T-helper 2 cell treated with Interferon-gamma antibody and Interleukin-4, amounts not matched to agents 100 ng/mL and 5 ng/mL, for 36 hours (primary cell): ENCODE data around the gene TAS1R1. TPM values are rescaled to one million over a fixed set of nuclear protein-coding genes. Genes with fewer than 3 reads are reported as not detected.
"Not testable (repeated sequence)": the region's sequence is repeated elsewhere in the genome, so short reads cannot be mapped to it uniquely, and the experiment has no call there.

Experiments
- intact Hi-C: fragments of 100-400 bp; cut with micrococcal nuclease; formaldehyde crosslinking; loops from one replicate; pipeline ENCODE4 v1.15.1; 2023
- total RNA-seq: library from RNA; stranded (reverse); gene quantifications from 2 replicates; pipeline ENCODE4 v1.2.3, GENCODE V29; 2022

Gene TAS1R1
- total RNA-seq, 1 donor from 2014 or later: not detected

DNA sequence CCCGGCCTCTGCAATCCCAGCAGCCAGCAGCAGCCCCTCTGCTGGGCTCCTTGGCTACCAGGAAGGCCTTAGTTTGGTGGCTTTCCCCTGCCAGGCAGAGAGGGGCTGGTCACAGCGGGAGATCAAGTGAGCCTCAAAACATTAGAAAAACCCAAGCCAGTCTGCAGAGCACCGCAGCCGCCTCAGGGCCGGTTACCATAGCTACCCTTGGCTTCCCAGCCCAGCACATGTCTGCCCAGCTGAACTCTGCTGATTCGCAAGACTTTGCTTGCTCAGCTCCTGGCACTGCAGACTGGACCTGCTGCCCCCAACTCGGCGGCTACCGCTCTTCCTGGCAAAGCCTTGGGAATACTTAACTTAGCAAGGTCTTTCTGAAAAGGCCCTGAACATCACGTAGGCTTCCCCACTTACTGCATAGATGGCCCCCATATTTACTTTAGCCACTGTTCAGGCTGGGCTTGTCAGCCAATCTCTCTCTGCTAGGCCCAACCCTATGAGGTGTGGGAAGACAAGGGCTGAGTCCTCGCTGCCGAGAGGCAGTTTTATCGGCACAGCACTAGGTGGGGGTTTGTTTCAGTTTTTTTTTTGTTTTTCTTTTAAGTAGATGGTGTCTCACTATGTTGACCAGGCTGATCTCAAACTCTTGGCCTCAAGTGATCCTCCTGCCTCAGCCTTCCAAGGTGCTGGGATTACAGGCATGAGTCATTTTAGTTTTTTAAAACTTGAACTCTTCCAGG lies 35.0 kb upstream of the TAS1R1 start:
- intact Hi-C loops: no loop called here

GRCh38 chr1:6521536-6521935 lies 33.6 kb upstream of the TAS1R1 start:
- intact Hi-C loops: no loop called here

DNA sequence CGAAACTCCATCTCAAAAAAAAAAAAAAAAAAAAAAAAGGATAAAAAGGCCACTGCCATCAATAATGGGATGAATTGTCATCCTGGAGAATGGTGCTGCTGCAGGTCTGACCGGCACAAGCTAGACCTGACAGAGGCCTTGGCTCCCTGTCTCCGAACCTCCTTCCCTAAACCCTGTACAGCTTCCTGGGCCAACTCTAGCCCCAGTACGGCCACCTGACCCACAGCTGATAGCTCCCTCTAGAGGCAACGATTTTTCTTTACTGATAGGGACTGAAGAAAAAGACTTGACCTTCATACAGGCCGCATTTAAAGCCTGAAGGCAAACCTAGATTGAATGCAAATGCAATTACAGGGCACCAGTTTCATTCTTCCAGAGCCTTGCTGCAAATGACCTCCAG lies 31.5 kb upstream of the TAS1R1 start:
- intact Hi-C loops: no loop called here

- intact Hi-C loops: no loop called here
These were observed 28.8 kb upstream of the TAS1R1 start for GRCh38 chr1:6526316-6526715.

GRCh38 chr1:6528492-6528891 lies 26.6 kb upstream of the TAS1R1 start:
- intact Hi-C loops: no loop called here

DNA sequence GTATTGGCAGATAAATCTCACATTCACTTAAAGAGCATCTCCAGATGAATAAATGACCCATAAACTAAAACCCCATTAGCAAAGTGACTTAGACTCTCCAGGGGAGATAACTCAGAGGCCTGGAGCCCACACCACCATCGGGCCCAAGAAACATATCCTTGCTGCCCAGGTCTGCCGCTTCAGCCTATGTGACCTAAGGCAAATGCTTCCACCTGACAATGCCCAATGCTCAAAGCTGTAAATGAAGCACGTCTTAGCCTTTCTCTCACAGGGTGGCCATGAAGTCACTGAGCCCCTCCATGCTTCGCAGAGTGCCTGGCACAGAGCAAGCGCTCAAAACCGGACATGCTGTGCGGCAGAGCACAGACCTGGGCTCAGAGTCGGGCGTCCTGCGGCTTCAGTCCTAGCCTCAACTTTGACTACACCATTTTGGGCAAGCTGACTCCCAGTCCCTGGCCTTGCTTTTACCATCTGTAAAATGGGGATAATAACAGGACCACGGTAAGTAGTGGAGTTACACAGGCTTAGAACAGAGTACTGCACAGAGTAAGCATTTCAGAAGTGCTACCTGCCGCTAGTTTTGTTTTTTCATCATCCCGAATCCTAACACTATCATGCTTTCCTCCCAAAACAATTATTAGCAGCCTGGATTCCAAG lies 24.5 kb upstream of the TAS1R1 start:
- intact Hi-C loops: no loop called here

DNA sequence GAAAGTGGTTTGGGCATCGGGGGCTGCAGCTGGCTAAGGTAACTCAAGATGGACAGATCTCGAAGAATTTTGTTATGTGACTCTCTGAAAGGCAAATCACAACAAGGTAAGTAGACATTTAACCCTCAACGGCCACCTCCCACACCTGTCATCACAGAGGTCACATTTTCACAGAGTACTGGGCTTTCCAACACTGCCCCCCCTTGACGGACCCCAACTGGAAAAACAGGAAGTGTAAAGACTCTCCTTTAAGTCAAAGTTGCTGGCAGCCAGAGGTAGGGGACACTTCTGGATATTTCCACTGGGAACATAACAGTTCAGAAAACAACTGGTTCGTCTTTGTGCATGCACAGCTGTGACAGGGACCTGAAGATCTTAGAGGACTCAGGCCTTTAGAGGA lies 23.1 kb upstream of the TAS1R1 start:
- intact Hi-C loops: no loop called here

- intact Hi-C loops: no loop called here
These were observed 20.8 kb upstream of the TAS1R1 start for GRCh38 chr1:6534248-6534822.

GRCh38 chr1:6535214-6535613 lies 19.9 kb upstream of the TAS1R1 start:
- intact Hi-C loops: no loop called here

GRCh38 chr1:6536291-6536690 lies 18.8 kb upstream of the TAS1R1 start:
- intact Hi-C loops: no loop called here

DNA sequence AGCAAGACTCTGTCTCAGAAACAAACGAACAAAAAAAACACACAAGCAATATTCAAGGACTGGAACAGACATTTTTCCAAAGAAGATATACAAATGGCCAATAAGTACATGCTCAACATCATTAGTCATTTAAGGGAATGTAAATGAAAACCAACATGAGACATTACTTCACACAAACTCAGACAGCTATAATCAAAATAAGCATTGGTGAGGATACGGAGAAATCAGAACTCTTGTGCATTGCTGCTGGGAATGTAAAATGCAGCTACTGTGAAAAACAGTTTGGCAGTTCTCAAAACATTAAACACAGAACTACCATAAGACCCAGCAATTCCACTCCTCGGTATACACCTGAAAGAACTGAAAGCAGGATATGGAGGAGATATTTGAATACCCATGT lies 16.2 kb upstream of the TAS1R1 start:
- intact Hi-C loops: no loop called here

- intact Hi-C loops: loop anchor here (1.0 to 2.0 kb wide), 2 partner anchors 9 to 58 kb away; partner anchors contain the start of genes KLHL21 and NOL9
These were observed 10.3 kb upstream of the TAS1R1 start for GRCh38 chr1:6544831-6545230.

- intact Hi-C loops: loop anchor here (1.0 to 2.0 kb wide), 2 partner anchors 9 to 57 kb away; partner anchors contain the start of genes KLHL21 and NOL9
These were observed 9.6 kb upstream of the TAS1R1 start for GRCh38 chr1:6545276-6546112.

- intact Hi-C loops: no loop called here
These were observed 8.8 kb upstream of the TAS1R1 start for GRCh38 chr1:6546326-6546725.

DNA sequence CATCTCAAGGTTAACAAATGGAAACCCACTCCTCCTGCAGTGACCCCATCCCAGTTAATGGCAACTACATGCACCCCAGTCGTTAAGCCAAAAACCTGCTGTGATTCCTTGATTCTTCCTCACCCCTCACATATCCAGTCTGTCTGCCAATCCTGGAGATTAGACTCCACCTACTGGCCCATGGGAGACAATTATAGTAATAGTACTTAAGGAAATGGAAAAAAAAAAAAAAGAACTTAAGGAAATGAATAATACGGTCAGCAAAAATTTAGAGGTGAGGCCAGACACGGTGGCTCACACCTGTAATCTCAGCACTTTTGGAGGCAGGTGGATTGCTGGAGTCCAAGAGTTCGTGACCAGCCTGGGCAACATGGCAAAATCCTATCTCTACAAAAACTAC lies 7.8 kb upstream of the TAS1R1 start:
- intact Hi-C loops: no loop called here

DNA sequence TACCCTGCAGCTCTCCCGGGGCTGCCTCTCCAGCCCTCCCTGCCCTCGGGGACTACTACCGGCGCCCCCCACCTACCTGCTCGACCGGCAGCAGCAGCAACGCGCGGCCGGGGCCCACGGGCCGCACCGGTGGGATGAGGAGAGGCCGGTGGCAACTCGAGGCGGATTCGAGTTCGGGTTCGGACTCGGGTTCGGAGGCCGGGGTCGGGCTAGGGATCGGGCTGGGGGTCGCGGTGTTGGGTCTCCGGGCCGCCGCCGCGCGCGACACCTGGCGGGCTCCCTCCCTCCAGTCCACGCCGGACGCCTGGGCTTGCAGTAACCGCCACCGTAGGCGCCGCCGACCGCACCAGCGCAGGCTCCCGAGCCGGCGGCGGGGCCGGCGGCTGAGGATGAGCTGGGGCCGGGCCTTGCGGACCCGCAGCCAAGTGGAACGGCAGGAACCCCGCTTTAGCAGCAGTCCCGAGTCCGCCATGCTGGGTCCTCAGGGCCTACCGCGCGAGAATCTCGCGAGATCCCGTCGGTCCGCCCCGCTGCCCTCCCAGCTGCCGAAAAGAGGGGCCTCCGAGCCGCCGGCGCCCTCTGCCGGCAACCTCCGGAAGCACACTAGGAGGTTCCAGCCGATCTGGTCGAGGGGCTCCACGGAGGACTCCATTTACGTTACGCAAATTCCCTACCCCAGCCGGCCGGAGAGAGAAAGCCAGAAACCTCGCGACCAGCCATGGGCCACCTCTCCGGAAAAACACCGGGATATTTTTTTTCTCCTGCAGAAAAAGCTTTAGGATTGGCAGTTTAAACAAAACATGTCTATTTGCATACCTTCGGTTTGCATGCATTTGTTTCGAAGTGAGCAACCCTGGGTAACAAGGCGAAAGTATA lies 838 bp upstream of the TAS1R1 start, which contains the start of gene NOL9:
NOL9 (minus strand) TSS at position 483 of the 876 bp plus-strand sequence; CDS start at position 472, 11 bp downstream.
- intact Hi-C loops: loop anchor here (1.0 to 2.0 kb wide), 6 partner anchors 9 to 147 kb away; partner anchors contain the start of gene DNAJC11

GRCh38 chr1:6557597-6557996 lies 2.5 kb downstream of the TAS1R1 start:
- intact Hi-C loops: no loop called here

- intact Hi-C loops: not testable (repeated sequence)
These were observed 4.1 kb downstream of the TAS1R1 start for GRCh38 chr1:6559161-6559560.

GRCh38 chr1:6560267-6560666 lies 5.2 kb downstream of the TAS1R1 start:
- intact Hi-C loops: no loop called here

DNA sequence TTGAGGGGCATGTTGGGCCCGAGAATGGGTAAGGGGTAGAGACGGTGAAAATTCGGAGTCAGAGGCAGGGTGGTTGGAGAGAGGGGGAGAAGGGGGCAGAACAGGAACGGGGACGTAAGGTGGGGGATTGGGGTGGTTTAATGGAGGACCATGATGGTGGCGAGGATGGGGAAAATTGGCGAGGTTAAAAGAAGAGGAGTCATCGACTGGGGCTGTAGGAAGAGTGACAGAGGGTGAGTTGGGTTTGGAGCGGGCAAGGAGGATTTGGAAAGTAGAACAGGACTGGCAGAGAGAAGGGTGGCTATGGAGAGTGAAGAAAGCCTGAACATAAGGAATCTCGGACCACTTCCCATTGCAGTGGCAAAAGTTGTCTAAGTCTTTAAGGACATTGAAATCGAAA lies 13.9 kb downstream of the TAS1R1 start:
- intact Hi-C loops: no loop called here
